ENCODE results near the gene RNMT. TPM values are rescaled to one million over a fixed set of nuclear protein-coding genes. Genes with fewer than 3 reads are reported as not detected.

RNMT gene
- total RNA-seq, 1 experiment from 2014 or later = 58.0 TPM

GRCh38 chr18:13720123-13720522, 6.3 kb upstream of the RNMT start:
- Histone ChIP-seq H3K27me3 (ENCODE audit: insufficient read depth, low read length) (no peaks in the 10 kb centered on the region), H2AFZ (ENCODE audit: low read depth, low read length, poor library complexity, severe bottlenecking) (no peak overlapping the region), H3K4me2 (ENCODE audit: low read length) (no peak overlapping the region), H3K4me3 (replicated peaks in 1 of 2; ENCODE audit: low read depth in 1 of 2, low read length in 2 of 2) (no peak overlapping the region), H3K9me2 (ENCODE audit: insufficient read depth) (no peaks in the 10 kb centered on the region), H3K36me3 (ENCODE audit: control insufficient read depth in 1 of 2, insufficient read depth in 2 of 2, low read length in 2 of 2) (0 out of 4 replicates have a peak, but pooled peaks cover 0 to 16% of the 10 kb centered on the region in 2 experiments), H3K9me3 (ENCODE audit: control insufficient read depth in 1 of 2, insufficient read depth in 1 of 2, low read depth in 1 of 2, low read length in 2 of 2) (peaks cover 0 to 4% of the 10 kb centered on the region in 2 experiments; a peak in 1 of 4 replicates), H3K79me2 (ENCODE audit: insufficient read depth, low read length) (peaks cover 100% of the 10 kb centered on the region), H3K27ac (ENCODE audit: low read depth, low read length) (no peak overlapping the region), H3K9ac (ENCODE audit: low read length) (no peak overlapping the region), H3K4me1 (ENCODE audit: control insufficient read depth in 1 of 2, insufficient read depth in 2 of 2, low read length in 2 of 2) (peaks cover 0 to 11% of the 10 kb centered on the region in 2 experiments; a peak in 2 of 4 replicates), H4K20me1 (ENCODE audit: insufficient read depth) (no peaks in the 10 kb centered on the region)
- no peak for TF ChIP-seq YY1 (IDR thresholded peaks at IDR 0.05; ENCODE audit: extremely low read depth, insufficient replicate concordance, low read depth, low read length)
- no peak for TF ChIP-seq ZFX (IDR thresholded peaks at IDR 0.05)
- TF ChIP-seq EZH2 (IDR thresholded peaks at IDR 0.05) = no peak
- TF ChIP-seq FOSL1 (IDR thresholded peaks at IDR 0.05; ENCODE audit: low read depth) = no peak
- TF ChIP-seq POLR2A (IDR thresholded peaks at IDR 0.05; ENCODE audit: borderline replicate concordance, extremely low read depth, insufficient read depth, insufficient read length) = no peak
- TF ChIP-seq POLR2AphosphoS5 (IDR thresholded peaks at IDR 0.05; ENCODE audit: low read depth, low read length) = no peak
- no peak for TF ChIP-seq EZH2phosphoT487 (IDR thresholded peaks at IDR 0.05; ENCODE audit: borderline replicate concordance)
- ChIA-PET POLR2A (no interaction called here), CTCF (no interaction called here), RAD21 (ENCODE audit: low non-redundant PET in 1 of 2, low total read pairs in 2 of 2, uncharacterized antibody in 2 of 2, unreplicated experiment in 2 of 2) (no interaction called here)
- intact Hi-C loops (cut with micrococcal nuclease) = no loop called here
- BruUV-seq (replicated peaks) = no TSS peak
- no peak for ATAC-seq
- DNase-seq (ENCODE audit: low read depth, low spot score) = no peak

GRCh38 chr18:13720847-13721246, 5.6 kb upstream of the RNMT start:
- Histone ChIP-seq H3K27me3 (ENCODE audit: insufficient read depth, low read length) (no peaks in the 10 kb centered on the region), H3K79me2 (ENCODE audit: insufficient read depth, low read length) (peaks cover 100% of the 10 kb centered on the region), H3K9me3 (ENCODE audit: control insufficient read depth in 1 of 2, insufficient read depth in 1 of 2, low read depth in 1 of 2, low read length in 2 of 2) (peaks cover 0 to 4% of the 10 kb centered on the region in 2 experiments; a peak in 1 of 4 replicates), H4K20me1 (ENCODE audit: insufficient read depth) (no peaks in the 10 kb centered on the region), H3K27ac (ENCODE audit: low read depth, low read length) (no peak overlapping the region), H3K9me2 (ENCODE audit: insufficient read depth) (no peaks in the 10 kb centered on the region), H3K36me3 (ENCODE audit: control insufficient read depth in 1 of 2, insufficient read depth in 2 of 2, low read length in 2 of 2) (0 out of 4 replicates have a peak, but pooled peaks cover 0 to 16% of the 10 kb centered on the region in 2 experiments), H3K4me3 (replicated peaks in 1 of 2; ENCODE audit: low read depth in 1 of 2, low read length in 2 of 2) (no peak overlapping the region), H2AFZ (ENCODE audit: low read depth, low read length, poor library complexity, severe bottlenecking) (no peak overlapping the region), H3K4me1 (ENCODE audit: control insufficient read depth in 1 of 2, insufficient read depth in 2 of 2, low read length in 2 of 2) (peaks cover 0 to 14% of the 10 kb centered on the region in 2 experiments; a peak in 2 of 4 replicates), H3K4me2 (ENCODE audit: low read length) (no peak overlapping the region), H3K9ac (ENCODE audit: low read length) (no peak overlapping the region)
- no peak for DNase-seq (ENCODE audit: low read depth, low spot score)
- ChIA-PET CTCF (no interaction called here), POLR2A (no interaction called here), RAD21 (ENCODE audit: low non-redundant PET in 1 of 2, low total read pairs in 2 of 2, uncharacterized antibody in 2 of 2, unreplicated experiment in 2 of 2) (no interaction called here)
- intact Hi-C loops (cut with micrococcal nuclease) = no loop called here
- no peak for ATAC-seq
- TF ChIP-seq, protein P1, sequence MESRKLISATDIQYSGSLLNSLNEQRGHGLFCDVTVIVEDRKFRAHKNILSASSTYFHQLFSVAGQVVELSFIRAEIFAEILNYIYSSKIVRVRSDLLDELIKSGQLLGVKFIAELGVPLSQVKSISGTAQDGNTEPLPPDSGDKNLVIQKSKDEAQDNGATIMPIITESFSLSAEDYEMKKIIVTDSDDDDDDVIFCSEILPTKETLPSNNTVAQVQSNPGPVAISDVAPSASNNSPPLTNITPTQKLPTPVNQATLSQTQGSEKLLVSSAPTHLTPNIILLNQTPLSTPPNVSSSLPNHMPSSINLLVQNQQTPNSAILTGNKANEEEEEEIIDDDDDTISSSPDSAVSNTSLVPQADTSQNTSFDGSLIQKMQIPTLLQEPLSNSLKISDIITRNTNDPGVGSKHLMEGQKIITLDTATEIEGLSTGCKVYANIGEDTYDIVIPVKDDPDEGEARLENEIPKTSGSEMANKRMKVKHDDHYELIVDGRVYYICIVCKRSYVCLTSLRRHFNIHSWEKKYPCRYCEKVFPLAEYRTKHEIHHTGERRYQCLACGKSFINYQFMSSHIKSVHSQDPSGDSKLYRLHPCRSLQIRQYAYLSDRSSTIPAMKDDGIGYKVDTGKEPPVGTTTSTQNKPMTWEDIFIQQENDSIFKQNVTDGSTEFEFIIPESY (IDR thresholded peaks at IDR 0.05; ENCODE audit: extremely low read depth, insufficient replicate concordance, low read length) = no peak
- no peak for TF ChIP-seq POLR2A (IDR thresholded peaks at IDR 0.05; ENCODE audit: borderline replicate concordance, extremely low read depth, insufficient read depth, insufficient read length)
- no peak for TF ChIP-seq SIN3A (IDR thresholded peaks at IDR 0.05; ENCODE audit: low read depth)
- no peak for TF ChIP-seq FOSL1 (IDR thresholded peaks at IDR 0.05; ENCODE audit: low read depth)
- no peak for TF ChIP-seq CTCF (IDR thresholded peaks at IDR 0.05 in 2 of 3, conservative IDR thresholded peaks at IDR 0.05 in 1 of 3; ENCODE audit: borderline replicate concordance in 1 of 3, insufficient read depth in 1 of 3, low read depth in 2 of 3, low read length in 2 of 3)
- TF ChIP-seq ZFX (IDR thresholded peaks at IDR 0.05) = no peak
- TF ChIP-seq CBX3 (IDR thresholded peaks at IDR 0.05; ENCODE audit: low read depth) = no peak
- no peak for TF ChIP-seq ELF1 (IDR thresholded peaks at IDR 0.05; ENCODE audit: borderline replicate concordance, low read depth)
- TF ChIP-seq EGR1 (IDR thresholded peaks at IDR 0.05; ENCODE audit: low read depth) = no peak
- TF ChIP-seq, protein P2, sequence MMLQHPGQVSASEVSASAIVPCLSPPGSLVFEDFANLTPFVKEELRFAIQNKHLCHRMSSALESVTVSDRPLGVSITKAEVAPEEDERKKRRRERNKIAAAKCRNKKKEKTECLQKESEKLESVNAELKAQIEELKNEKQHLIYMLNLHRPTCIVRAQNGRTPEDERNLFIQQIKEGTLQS (IDR thresholded peaks at IDR 0.05) = no peak
- TF ChIP-seq SRF (IDR thresholded peaks at IDR 0.05; ENCODE audit: low read depth) = no peak
- TF ChIP-seq POLR2AphosphoS5 (IDR thresholded peaks at IDR 0.05; ENCODE audit: low read depth, low read length) = no peak
- no TSS peak for BruUV-seq (replicated peaks)

Data from HCT116 (cell line).